NCI-H1105 treated with DMSO at 0.1 percent for 48 hours (cell line): ENCODE results near the gene BMP2.

Experiments used
- DNase-seq: peaks from one replicate; lab custom pipeline; 2025; lab: John Stamatoyannopoulos, UW

BMP2 gene

GRCh38 chr20:6767536-6768227 lies at the start of gene BMP2:
TSS of gene BMP2 (plus strand) at chr20:6767686. CDS start at chr20:6770127, 2,441 bp downstream.
- DNase-seq = peak; percentile 66

- no peak for DNase-seq
Observed at GRCh38 chr20:6718662-6719368, 48.7 kb upstream of the BMP2 start.

DNA sequence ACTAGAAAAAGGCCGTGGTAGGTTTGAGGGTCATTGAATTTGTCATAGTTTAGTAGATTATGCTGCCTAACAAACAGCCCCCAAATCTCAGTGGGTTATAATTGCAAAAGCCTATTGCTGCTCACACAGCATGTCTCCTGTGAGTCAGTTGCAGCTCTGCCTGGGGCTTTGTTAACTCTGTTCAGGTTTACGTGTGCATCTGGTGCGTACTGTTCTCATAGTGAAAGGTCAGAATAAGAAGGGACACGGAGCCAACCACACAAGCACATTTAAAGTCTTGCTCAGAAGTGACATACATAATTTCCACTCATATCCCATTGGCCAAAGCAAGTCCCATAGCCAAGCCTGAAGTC lies 48.1 kb upstream of the BMP2 start:
- DNase-seq = no peak

DNA sequence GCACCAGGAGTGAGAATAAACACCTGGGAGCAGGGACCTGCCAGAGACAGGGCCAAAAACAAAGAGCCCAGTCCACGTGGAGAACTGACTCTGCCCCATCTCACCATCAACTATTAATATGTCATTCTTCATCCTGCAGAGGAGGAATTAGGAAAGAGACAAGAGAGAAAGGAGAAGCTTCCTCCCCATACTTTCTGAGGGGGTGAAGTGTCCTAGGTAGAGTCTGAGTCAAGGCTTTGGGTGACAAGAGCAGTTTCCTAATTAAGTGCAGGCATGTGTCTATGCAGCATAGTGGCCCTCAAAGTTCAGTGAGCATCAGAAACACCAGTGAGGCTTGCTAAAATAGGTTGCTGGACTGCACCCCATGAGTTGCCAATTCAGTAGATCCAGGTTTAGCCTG lies 40.7 kb upstream of the BMP2 start:
- no peak for DNase-seq

GRCh38 chr20:6730672-6731328 lies 36.7 kb upstream of the BMP2 start:
- DNase-seq = no peak

- no peak for DNase-seq
Observed at GRCh38 chr20:6732001-6732447, 35.5 kb upstream of the BMP2 start.

GRCh38 chr20:6732851-6733250 lies 34.6 kb upstream of the BMP2 start:
- no peak for DNase-seq

GRCh38 chr20:6733965-6734364 lies 33.5 kb upstream of the BMP2 start:
- no peak for DNase-seq

DNA sequence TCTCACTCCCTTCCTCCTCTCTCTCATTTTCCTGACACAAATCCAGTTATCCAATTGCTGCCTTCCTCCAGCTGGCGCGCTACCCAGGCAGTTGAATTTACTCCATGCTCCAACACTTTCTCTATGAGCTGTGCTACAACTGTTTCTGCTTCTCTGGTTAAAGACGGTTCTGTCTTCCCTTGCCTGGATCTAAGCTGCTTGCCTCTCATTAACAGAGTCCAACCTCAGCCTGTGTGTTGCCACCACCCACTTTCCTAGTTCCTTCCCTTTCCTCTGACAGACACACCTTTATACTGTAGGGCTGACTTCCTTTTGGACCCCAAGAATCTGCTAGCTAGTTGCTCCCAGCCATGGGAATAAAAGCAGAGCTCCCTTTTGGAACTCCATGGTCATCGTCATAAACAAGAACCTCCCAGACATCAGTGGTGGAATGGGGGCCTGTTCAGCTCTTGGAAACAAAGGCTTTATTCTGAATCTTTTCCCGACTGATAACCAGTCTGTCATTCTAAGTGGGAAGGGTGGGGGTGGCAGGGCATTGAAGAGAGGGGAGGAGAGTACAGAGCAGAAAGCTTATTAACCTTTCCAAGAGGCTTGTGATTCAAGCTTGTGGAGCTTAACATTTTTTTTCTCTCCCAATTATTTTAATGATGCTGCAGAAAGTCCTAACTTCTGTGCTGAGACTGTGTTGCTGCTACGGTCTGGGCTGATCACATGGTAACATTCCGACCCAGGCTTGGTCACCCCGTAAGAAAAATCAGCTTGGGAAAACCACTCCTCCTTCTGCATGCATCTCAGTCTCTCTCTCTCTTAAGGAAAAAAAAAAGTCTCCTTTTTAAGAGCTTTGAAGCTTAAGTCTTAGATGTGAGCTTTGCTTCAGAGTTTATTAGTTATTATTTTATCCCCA lies 31.3 kb upstream of the BMP2 start:
- DNase-seq = no peak

GRCh38 chr20:6739406-6739805 lies 28.1 kb upstream of the BMP2 start:
- no peak for DNase-seq

- DNase-seq = no peak
Observed at GRCh38 chr20:6740096-6740495, 27.4 kb upstream of the BMP2 start.

- no peak for DNase-seq
Observed at GRCh38 chr20:6744180-6744579, 23.3 kb upstream of the BMP2 start.

- DNase-seq = no peak
Observed at GRCh38 chr20:6744805-6745204, 22.7 kb upstream of the BMP2 start.

GRCh38 chr20:6746901-6747609 lies 20.4 kb upstream of the BMP2 start:
- no peak for DNase-seq

- no peak for DNase-seq
Observed at GRCh38 chr20:6750438-6750837, 17.0 kb upstream of the BMP2 start.

- DNase-seq = peak; percentile 75
Observed at GRCh38 chr20:6756693-6757595, 10.5 kb upstream of the BMP2 start.

- no peak for DNase-seq
Observed at GRCh38 chr20:6764619-6765018, 2.9 kb upstream of the BMP2 start.

DNA sequence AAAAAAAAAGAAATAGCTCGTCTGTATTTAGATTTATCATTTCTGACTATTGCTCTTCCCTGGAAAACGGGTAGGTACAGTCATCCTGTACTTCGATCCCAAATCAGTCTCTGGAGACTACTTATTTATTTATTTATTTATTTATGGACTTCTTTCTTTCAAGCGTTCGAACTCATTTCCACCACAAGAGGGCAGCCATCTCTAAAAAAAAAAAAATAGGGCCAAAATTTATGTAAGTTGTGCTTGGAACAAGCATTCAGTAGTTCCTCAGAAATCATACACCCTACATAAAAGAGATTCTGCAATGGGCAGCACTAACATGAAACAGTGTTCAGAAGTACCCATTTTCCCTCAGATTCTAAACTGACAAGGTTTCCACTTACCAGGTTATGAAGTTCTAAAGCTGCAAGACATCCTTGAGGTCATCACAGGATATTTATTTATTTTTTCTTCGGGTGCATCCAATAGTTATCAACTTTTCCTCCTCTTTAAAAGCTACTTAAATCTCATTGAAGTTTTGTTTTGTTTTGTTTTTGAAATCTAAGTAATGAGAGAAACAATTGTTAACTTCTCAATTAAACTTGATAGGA lies 1.9 kb upstream of the BMP2 start:
- peak; percentile 74 for DNase-seq

DNA sequence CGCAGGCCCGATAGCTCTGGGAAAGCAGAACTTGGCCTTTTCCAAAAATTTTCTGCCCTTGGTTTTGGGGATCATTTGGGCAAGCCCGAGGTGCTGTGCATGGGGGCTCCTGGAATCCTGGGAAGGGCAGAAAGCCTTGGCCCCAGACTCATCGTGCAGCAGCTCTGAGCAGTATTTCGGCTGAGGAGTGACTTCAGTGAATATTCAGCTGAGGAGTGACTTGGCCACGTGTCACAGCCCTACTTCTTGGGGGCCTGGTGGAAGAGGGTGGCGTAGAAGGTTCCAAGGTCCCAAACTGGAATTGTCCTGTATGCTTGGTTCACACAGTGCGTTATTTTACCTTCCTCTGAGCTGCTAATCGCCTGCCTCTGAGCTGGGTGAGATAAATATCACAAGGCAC lies 1.1 kb upstream of the BMP2 start:
- no peak for DNase-seq

DNA sequence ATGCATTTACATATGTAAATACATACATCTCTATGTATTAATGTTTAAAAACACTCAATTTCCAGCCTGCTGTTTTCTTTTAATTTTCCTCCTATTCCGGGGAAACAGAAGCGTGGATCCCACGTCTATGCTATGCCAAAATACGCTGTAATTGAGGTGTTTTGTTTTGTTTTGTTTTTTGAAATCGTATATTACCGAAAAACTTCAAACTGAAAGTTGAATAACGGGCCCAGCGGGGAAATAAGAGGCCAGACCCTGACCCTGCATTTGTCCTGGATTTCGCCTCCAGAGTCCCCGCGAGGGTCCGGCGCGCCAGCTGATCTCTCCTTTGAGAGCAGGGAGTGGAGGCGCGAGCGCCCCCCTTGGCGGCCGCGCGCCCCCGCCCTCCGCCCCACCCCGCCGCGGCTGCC lies 355 bp upstream of the BMP2 start:
- DNase-seq = no peak
